ENCODE data around the gene RNF223. TPM values are rescaled to one million over a fixed set of nuclear protein-coding genes. Genes with fewer than 3 reads are reported as not detected.
A peak's percentile ranks its signal among the peaks of the same experiment; 100 is the strongest.

The RNF223 gene
- total RNA-seq, 4 donors from 2014 or later = 1.3 TPM; not detected in 3

DNA sequence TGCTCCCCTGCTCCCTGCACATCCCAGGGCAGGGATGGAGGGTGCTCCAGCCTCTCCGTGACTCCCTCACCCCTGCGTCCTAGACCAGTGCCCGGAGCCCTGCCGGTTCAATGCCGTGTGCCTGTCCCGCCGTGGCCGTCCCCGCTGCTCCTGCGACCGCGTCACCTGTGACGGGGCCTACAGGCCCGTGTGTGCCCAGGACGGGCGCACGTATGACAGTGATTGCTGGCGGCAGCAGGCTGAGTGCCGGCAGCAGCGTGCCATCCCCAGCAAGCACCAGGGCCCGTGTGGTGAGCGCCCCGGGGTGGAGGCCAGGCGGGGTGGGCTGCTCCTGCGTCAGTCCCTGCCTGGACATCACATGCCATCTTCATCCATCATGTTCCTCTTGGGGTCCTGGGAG, 32.2 kb downstream of the RNF223 start:
- Histone ChIP-seq H3K9me3 (no peaks in the 10 kb centered on the region), H3K27ac (no peak overlapping the region), H3K27me3 (no peaks in the 10 kb centered on the region), H3K36me3 (peaks cover 0 to 14% (median 0%) of the 10 kb centered on the region in 3 donors), H3K4me1 (peaks cover 6 to 24% (median 16%) of the 10 kb centered on the region in 4 donors), H3K4me3 (no peak overlapping the region)
- TF ChIP-seq, protein P1, sequence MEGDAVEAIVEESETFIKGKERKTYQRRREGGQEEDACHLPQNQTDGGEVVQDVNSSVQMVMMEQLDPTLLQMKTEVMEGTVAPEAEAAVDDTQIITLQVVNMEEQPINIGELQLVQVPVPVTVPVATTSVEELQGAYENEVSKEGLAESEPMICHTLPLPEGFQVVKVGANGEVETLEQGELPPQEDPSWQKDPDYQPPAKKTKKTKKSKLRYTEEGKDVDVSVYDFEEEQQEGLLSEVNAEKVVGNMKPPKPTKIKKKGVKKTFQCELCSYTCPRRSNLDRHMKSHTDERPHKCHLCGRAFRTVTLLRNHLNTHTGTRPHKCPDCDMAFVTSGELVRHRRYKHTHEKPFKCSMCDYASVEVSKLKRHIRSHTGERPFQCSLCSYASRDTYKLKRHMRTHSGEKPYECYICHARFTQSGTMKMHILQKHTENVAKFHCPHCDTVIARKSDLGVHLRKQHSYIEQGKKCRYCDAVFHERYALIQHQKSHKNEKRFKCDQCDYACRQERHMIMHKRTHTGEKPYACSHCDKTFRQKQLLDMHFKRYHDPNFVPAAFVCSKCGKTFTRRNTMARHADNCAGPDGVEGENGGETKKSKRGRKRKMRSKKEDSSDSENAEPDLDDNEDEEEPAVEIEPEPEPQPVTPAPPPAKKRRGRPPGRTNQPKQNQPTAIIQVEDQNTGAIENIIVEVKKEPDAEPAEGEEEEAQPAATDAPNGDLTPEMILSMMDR (IDR thresholded peaks at IDR 0.05) = no peak
- TF ChIP-seq POLR2A (IDR thresholded peaks at IDR 0.05) = no peak
- DNase-seq = no peak

DNA sequence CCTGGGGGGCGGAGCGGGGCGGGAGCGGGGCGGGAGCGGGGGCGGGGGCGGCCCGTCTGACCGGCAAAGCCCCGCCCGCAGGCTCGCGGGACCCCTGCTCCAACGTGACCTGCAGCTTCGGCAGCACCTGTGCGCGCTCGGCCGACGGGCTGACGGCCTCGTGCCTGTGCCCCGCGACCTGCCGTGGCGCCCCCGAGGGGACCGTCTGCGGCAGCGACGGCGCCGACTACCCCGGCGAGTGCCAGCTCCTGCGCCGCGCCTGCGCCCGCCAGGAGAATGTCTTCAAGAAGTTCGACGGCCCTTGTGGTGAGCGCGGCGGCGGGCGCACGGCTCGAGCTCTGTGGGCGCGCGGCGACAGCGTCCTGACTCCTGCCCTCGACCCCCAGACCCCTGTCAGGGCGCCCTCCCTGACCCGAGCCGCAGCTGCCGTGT, 33.0 kb downstream of the RNF223 start:
- peaks cover 0 to 10% (median 0%) of the 10 kb centered on the region in 3 donors for H3K36me3 ChIP-seq
- H3K4me1 ChIP-seq = peaks cover 6 to 24% (median 16%) of the 10 kb centered on the region in 4 donors
- H3K9me3 ChIP-seq = no peaks in the 10 kb centered on the region
- no peaks in the 10 kb centered on the region for H3K27me3 ChIP-seq
- no peak for DNase-seq
- TF ChIP-seq, protein P1 (IDR thresholded peaks at IDR 0.05) = no peak
- no peak for TF ChIP-seq POLR2A (IDR thresholded peaks at IDR 0.05)
- no peak overlapping the region for H3K4me3 ChIP-seq
- H3K27ac ChIP-seq = no peak overlapping the region

DNA sequence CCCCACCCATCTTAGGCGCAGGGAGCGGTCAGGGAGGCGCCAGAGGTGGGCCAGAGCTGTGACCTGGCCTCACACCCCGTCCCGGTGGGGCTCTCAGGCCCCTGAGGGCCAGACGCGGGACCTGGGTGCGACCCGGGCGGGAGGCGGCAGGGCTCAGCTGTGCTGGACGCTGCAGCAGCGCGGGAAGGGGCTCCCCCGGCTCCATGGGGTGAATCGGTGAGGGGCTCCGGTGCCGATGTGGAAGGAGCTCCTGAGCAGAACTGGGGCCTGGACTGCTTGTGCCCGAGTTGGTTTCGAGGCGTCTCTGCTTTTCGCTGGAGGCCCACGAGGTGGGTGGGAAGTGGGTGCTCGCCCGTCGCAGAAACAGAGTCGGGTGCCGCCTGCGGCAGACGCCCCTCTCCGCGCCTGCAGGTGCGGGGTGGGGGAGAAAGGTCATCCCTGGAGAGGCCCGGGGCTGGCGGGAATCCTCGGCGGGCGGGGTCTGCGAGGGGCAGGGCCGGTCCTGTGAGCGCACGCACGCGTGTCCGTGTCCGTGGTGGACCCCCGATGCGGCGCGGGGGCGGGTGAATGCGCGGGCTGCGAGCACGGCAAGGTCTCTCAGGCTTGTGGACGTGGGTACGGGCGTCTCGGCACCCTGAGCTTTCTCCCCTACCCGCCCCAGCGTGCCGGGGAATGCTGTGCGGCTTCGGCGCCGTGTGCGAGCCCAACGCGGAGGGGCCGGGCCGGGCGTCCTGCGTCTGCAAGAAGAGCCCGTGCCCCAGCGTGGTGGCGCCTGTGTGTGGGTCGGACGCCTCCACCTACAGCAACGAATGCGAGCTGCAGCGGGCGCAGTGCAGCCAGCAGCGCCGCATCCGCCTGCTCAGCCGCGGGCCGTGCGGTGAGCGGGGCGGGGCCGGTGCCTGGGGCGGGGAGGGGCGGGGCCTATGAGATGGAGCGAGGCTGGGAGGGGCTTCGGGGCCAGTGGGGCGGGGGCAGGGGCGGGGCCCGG, 33.8 kb downstream of the RNF223 start:
- no peaks in the 10 kb centered on the region for H3K9me3 ChIP-seq
- no peaks in the 10 kb centered on the region for H3K27me3 ChIP-seq
- peak overlapping the region in 1 of 4 donors; percentile 46 for H3K27ac ChIP-seq
- TF ChIP-seq, protein P1 (IDR thresholded peaks at IDR 0.05) = peak in 3 of 6 experiments; percentile 24 to 39 (median 31)
- no peak for TF ChIP-seq POLR2A (IDR thresholded peaks at IDR 0.05)
- peaks cover 0 to 5% (median 0%) of the 10 kb centered on the region in 3 donors for H3K36me3 ChIP-seq
- peak overlapping the region; percentile 25 to 51 (median 47) for H3K4me3 ChIP-seq
- peaks cover 6 to 24% (median 16%) of the 10 kb centered on the region in 4 donors for H3K4me1 ChIP-seq
- DNase-seq = peak; percentile 71 to 87 (median 86)

DNA sequence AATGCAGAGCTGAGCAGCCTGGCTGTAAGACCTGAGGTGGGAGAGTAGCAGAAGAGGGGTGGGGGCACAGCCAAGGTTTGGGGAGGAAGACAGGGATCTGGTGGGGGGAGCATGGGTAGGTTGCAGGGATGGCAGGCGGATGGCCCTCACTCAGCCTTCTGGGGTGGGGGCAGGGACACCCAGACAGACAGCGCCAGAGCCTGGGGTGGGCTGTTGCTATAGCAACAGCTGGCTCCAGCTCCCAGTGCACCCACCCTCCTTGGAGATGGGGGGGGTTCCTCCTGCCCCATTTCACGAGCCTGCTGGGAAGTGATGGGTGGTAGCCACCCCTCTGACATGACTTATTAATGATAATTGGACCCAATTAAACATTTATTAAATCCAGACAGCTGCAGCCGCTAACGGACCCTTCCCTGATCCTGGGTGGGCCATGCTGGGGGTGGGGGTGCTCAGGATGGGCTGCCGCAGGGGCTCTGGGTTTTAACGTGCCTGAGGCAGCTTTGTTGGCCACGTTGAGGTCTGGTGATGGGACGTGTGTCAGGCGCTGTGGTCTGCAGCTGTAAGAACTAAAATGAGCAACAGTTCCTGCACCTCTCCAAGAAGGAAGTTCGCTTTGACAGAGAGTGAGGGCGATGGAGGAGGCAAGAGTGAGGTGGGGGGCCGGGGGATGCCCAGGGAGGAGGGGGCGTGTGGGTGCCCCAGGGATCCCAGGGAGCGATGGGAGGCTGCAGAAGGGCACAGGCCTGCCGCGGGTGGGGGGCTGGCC, 34.8 kb downstream of the RNF223 start:
- Histone ChIP-seq H3K27me3 (peaks cover 0 to 4% of the 10 kb centered on the region in 2 donors), H3K4me3 (peak overlapping the region in 1 of 4 donors; percentile 44), H3K4me1 (peaks cover 6 to 25% (median 17%) of the 10 kb centered on the region in 4 donors), H3K27ac (no peak overlapping the region), H3K9me3 (no peaks in the 10 kb centered on the region), H3K36me3 (no peaks in the 10 kb centered on the region)
- no peak for DNase-seq
- TF ChIP-seq, protein P1 (IDR thresholded peaks at IDR 0.05) = no peak
- no peak for TF ChIP-seq POLR2A (IDR thresholded peaks at IDR 0.05)

DNA sequence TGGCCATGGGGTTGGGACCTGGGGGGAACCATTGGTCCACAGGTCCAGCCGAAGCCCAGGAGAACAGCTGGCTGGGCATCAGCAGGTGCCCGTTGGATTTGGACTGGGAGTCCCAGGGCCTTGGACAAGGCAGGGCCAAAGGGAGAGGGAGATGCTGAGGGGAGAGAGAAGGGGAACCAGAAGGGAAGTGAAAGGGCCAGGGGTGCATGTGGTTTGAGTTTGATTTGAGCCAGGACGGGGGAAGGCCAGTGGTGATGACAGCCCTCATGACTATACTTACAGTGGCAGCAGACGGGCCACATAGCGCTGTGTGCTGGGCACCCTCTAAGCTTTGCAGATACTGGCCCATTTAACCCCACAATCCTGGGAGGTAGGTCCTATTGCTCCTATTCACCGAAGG, 35.4 kb downstream of the RNF223 start:
- TF ChIP-seq POLR2A (IDR thresholded peaks at IDR 0.05) = no peak
- TF ChIP-seq, protein P1 (IDR thresholded peaks at IDR 0.05) = no peak
- Histone ChIP-seq H3K27me3 (peaks cover 0 to 9% of the 10 kb centered on the region in 2 donors), H3K36me3 (no peaks in the 10 kb centered on the region)

More for the DNA sequence above, 35.4 kb downstream of the RNF223 start:
- H3K27ac ChIP-seq = no peak overlapping the region
- H3K9me3 ChIP-seq = no peaks in the 10 kb centered on the region
- H3K4me3 ChIP-seq = no peak overlapping the region
- H3K4me1 ChIP-seq = peaks cover 6 to 32% (median 23%) of the 10 kb centered on the region in 4 donors
- DNase-seq = peak in 1 of 3 donors; percentile 60
